ENCODE measurements around the gene KCTD14.

DNA sequence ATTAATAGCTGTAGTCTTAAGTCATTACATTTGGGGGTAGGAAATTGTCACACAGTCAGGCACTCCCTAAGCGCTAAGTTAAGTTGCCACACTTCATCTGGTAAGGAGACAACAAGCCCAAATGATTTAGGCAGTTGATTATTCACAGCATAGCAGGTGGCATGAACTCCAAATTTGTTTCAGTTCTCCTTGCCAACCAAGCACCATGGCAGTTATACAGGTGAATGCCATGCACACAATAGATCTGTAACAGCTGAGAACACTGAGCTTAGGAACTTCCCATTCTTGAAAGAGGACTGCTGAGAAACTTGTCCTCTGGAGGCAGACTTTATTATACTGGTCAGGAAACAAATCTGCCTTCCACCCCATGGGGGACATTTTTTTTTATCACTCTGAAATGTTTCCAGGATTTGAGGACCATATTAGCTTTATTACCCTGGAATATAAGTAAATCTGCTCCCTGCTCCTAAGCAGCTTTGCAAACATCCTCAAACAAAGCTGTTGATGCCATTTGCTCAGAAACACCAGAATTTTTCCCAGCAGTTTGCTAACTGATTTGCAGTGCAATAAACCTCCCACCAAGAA lies 23.5 kb downstream of the KCTD14 start:
- TF ChIP-seq, protein P1, sequence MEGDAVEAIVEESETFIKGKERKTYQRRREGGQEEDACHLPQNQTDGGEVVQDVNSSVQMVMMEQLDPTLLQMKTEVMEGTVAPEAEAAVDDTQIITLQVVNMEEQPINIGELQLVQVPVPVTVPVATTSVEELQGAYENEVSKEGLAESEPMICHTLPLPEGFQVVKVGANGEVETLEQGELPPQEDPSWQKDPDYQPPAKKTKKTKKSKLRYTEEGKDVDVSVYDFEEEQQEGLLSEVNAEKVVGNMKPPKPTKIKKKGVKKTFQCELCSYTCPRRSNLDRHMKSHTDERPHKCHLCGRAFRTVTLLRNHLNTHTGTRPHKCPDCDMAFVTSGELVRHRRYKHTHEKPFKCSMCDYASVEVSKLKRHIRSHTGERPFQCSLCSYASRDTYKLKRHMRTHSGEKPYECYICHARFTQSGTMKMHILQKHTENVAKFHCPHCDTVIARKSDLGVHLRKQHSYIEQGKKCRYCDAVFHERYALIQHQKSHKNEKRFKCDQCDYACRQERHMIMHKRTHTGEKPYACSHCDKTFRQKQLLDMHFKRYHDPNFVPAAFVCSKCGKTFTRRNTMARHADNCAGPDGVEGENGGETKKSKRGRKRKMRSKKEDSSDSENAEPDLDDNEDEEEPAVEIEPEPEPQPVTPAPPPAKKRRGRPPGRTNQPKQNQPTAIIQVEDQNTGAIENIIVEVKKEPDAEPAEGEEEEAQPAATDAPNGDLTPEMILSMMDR (IDR thresholded peaks at IDR 0.05), result no peak
- TF ChIP-seq POLR2A (IDR thresholded peaks at IDR 0.05), result no peak
- TF ChIP-seq POLR2AphosphoS5 (IDR thresholded peaks at IDR 0.05), result no peak
